Fibroblast of lung (primary cell): ENCODE results near the gene MAP2K5.

Source experiments
- CTCF ChIP-seq, 2 donors: IDR thresholded peaks in 1 of 2; conservative IDR thresholded peaks in 1 of 2; 1 replicate in 1 of 2; 2 replicates in 1 of 2; pipeline ENCODE4 v1.5.1; 2011 to 2012; ENCODE audit warnings: low read length in 2 of 2, control low read depth in 1 of 2, inconsistent platforms in 1 of 2, low read depth in 1 of 2, mild to moderate bottlenecking in 1 of 2
- EZH2 ChIP-seq: IDR thresholded peaks from 2 replicates; pipeline ENCODE4 v1.5.1; 2012; ENCODE audit warnings: low read length, control low read depth, mild to moderate bottlenecking; ENCODE audit errors: missing control alignments

GRCh38 chr15:67758619-67759300, 216.3 kb downstream of the MAP2K5 start:
- no peak for TF ChIP-seq CTCF (conservative IDR thresholded peaks at IDR 0.05 in 1 of 2, IDR thresholded peaks at IDR 0.05 in 1 of 2; ENCODE audit: low read depth in 1 of 2, low read length in 2 of 2)
- no peak for TF ChIP-seq EZH2
